ENCODE measurements around the gene GPR55.

Gene GPR55

GRCh38 chr2:230942371-230942770, 17.3 kb upstream of the GPR55 start:
- no peak overlapping the region for H3K27ac ChIP-seq
- no peak for TF ChIP-seq CTCF (conservative IDR thresholded peaks at IDR 0.05)

DNA sequence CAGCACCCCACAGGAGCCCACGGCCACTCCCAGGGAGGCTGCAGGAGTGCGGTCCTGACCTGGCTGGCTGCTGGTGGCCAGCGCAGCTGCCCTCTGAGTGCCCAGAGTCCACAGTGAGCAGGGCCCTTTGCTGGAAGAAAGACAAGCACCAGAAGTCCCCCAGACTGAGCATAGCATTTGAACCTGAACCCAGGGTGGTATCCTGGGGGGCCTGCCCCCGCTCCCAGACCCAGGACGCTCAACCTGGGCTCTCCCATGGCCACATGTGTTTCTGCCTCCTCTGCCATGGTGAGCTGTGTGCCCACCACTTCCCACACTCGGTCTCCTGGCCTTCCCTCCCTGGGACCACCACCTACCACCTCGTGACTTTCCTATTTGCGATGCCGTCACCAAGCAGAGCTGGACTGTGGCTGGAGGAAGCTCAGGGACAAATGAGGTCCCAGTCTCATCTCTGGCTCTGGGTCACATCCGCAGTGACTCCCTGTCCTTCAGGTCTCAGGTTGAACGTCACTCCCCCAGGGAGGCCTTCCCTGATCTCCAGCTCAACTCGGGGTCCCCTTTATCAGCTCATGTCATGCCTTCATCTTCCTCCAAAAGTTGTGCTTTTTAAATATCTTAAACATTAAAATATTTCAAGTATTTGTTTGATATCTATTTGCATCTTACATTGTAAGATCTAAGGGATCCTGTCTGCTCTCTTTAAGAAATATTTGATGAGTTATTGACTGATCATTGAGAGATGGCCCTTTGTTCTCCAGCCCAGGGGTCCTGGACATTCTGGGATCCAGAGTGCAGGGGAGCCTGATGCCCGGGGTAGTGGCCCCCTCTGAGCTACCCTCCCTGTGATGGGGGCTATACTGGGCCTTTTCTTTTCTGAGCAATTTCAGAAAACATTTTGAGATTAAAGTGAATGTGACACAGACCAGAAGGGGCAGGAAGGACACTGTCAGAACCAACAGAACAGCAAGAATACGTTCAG, 16.4 kb upstream of the GPR55 start:
- no peak overlapping the region for H3K27ac ChIP-seq
- no peak for TF ChIP-seq CTCF (conservative IDR thresholded peaks at IDR 0.05)

- no peak overlapping the region for H3K27ac ChIP-seq
- TF ChIP-seq CTCF (conservative IDR thresholded peaks at IDR 0.05) = no peak
Measured at GRCh38 chr2:230940471-230940815, 15.4 kb upstream of the GPR55 start.

GRCh38 chr2:230939691-230940470, 14.8 kb upstream of the GPR55 start:
- TF ChIP-seq CTCF (conservative IDR thresholded peaks at IDR 0.05) = no peak
- no peak overlapping the region for H3K27ac ChIP-seq

DNA sequence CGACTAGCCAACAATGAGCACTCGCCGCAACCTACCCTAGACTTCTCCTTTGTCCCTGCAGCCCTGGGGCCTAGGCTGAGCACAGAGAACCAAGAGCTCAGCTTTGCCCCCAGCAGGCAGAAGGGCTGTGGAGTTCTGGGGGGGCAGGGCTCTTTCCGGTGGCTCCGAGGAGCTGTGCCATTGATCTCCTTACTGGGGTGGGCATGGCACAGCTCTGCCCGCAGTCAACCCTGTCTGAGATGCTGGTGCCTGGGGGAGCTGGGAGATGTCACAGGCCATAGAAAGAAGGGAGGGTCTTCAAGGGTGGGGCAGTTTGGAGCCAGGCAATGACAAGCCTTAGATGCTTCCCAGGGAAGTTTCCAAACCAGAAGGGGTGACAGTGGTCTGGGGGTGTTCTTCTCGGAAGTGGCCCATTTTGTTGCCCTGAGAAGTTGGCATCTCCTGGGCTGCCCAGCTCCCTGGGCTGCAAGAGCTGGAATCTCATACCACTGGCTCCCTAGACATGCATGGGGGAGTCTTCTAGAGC, 14.1 kb upstream of the GPR55 start:
- no peak overlapping the region for H3K27ac ChIP-seq

DNA sequence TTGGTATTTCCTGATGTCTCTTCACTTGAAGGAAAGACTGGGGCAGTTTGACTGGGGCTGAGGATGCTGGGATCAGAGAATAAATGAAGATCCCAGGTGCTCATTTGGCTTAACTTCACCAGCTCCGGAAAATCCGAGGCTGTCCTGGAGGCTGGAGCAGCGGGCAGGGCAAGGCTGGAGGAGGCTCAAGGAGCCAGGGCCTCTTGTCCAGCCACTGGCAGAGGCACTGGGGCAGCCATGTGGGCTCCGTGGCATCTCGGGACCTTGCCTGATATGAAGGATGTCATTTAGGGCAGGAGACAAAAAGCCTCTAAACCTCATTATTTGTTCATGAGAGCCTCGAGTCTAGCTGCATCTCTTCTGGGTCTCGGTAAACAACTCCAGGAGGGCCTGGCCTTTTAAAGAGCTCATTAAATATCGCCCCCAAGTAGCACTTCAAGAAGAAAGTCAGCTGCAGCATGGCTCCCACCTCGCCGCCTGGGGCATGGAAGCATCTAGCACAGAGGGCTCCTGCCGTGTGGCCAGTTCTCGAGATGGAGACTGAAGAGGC, 13.5 kb upstream of the GPR55 start:
- no peak for TF ChIP-seq CTCF (conservative IDR thresholded peaks at IDR 0.05)
- H3K27ac ChIP-seq = no peak overlapping the region

More for the DNA sequence above, 14.1 kb upstream of the GPR55 start:
- no peak for TF ChIP-seq CTCF (conservative IDR thresholded peaks at IDR 0.05)

- no peak for TF ChIP-seq CTCF (conservative IDR thresholded peaks at IDR 0.05)
- no peak overlapping the region for H3K27ac ChIP-seq
Measured at GRCh38 chr2:230938098-230938497, 13.1 kb upstream of the GPR55 start.
